Measurements from ENCODE around the gene BRD3OS.
A peak's percentile ranks its signal among the peaks of the same experiment; 100 is the strongest.

Gene BRD3OS

GRCh38 chr9:134024828-134025605 is at the start of gene BRD3OS:
TSS of gene BRD3OS (plus strand) at chr9:134025481. CDS start at chr9:134026748, 1,267 bp downstream.
- TF ChIP-seq SUZ12 (IDR thresholded peaks at IDR 0.05; ENCODE audit: extremely low read depth, insufficient read depth, insufficient read length) (no peak), YY1 (IDR thresholded peaks at IDR 0.05; ENCODE audit: insufficient read depth, insufficient read length) (no peak), ZNF274 (IDR thresholded peaks at IDR 0.05; ENCODE audit: low read depth, low read length) (no peak)
- Histone ChIP-seq H3K4me3 (ENCODE audit: insufficient read length, low read depth) (peak within 1 kb of the TSS; percentile 70), H3K27me3 (ENCODE audit: insufficient read depth, insufficient read length) (no peaks in the 10 kb centered on the region), H3K36me3 (ENCODE audit: insufficient read depth, insufficient read length, low read length) (peaks cover 38% of the 10 kb centered on the region), H3K4me1 (ENCODE audit: insufficient read depth, insufficient read length) (peaks cover 11% of the 10 kb centered on the region), H3K9ac (ENCODE audit: insufficient read length, low read depth) (peak within 1 kb of the TSS; percentile 79), H3K9me3 (ENCODE audit: insufficient read depth, low read length) (no peaks in the 10 kb centered on the region)
- DNase-seq (ENCODE audit: low read depth, low spot score) = peak; percentile 99

- H3K36me3 ChIP-seq (ENCODE audit: insufficient read depth, insufficient read length, low read length) = peaks cover 18% of the 10 kb centered on the region
- no peak overlapping the region for H3K9ac ChIP-seq (ENCODE audit: insufficient read length, low read depth)
- no peak overlapping the region for H3K4me3 ChIP-seq (ENCODE audit: insufficient read length, low read depth)
- H3K9me3 ChIP-seq (ENCODE audit: insufficient read depth, low read length) = no peaks in the 10 kb centered on the region
- TF ChIP-seq YY1 (IDR thresholded peaks at IDR 0.05; ENCODE audit: insufficient read depth, insufficient read length) (no peak), SUZ12 (IDR thresholded peaks at IDR 0.05; ENCODE audit: extremely low read depth, insufficient read depth, insufficient read length) (no peak), ZNF274 (IDR thresholded peaks at IDR 0.05; ENCODE audit: low read depth, low read length) (no peak)
- no peaks in the 10 kb centered on the region for H3K27me3 ChIP-seq (ENCODE audit: insufficient read depth, insufficient read length)
- DNase-seq (ENCODE audit: low read depth, low spot score) = no peak
- H3K4me1 ChIP-seq (ENCODE audit: insufficient read depth, insufficient read length) = peaks cover 61% of the 10 kb centered on the region
These were observed 49.8 kb upstream of the BRD3OS start for GRCh38 chr9:133975511-133975910.

GRCh38 chr9:133976191-133976861 is 49.0 kb upstream of the BRD3OS start:
- Histone ChIP-seq H3K4me1 (ENCODE audit: insufficient read depth, insufficient read length) (peaks cover 56% of the 10 kb centered on the region), H3K9ac (ENCODE audit: insufficient read length, low read depth) (no peak overlapping the region), H3K27me3 (ENCODE audit: insufficient read depth, insufficient read length) (no peaks in the 10 kb centered on the region), H3K9me3 (ENCODE audit: insufficient read depth, low read length) (no peaks in the 10 kb centered on the region), H3K36me3 (ENCODE audit: insufficient read depth, insufficient read length, low read length) (peaks cover 26% of the 10 kb centered on the region), H3K4me3 (ENCODE audit: insufficient read length, low read depth) (no peak overlapping the region)
- TF ChIP-seq YY1 (IDR thresholded peaks at IDR 0.05; ENCODE audit: insufficient read depth, insufficient read length) (no peak), SUZ12 (IDR thresholded peaks at IDR 0.05; ENCODE audit: extremely low read depth, insufficient read depth, insufficient read length) (no peak), ZNF274 (IDR thresholded peaks at IDR 0.05; ENCODE audit: low read depth, low read length) (no peak)
- no peak for DNase-seq (ENCODE audit: low read depth, low spot score)

GRCh38 chr9:133976887-133977286 is 48.4 kb upstream of the BRD3OS start:
- H3K27me3 ChIP-seq (ENCODE audit: insufficient read depth, insufficient read length) = no peaks in the 10 kb centered on the region
- no peak overlapping the region for H3K9ac ChIP-seq (ENCODE audit: insufficient read length, low read depth)
- peaks cover 29% of the 10 kb centered on the region for H3K36me3 ChIP-seq (ENCODE audit: insufficient read depth, insufficient read length, low read length)
- DNase-seq (ENCODE audit: low read depth, low spot score) = no peak
- peaks cover 51% of the 10 kb centered on the region for H3K4me1 ChIP-seq (ENCODE audit: insufficient read depth, insufficient read length)
- no peak overlapping the region for H3K4me3 ChIP-seq (ENCODE audit: insufficient read length, low read depth)
- TF ChIP-seq ZNF274 (IDR thresholded peaks at IDR 0.05; ENCODE audit: low read depth, low read length) (no peak), YY1 (IDR thresholded peaks at IDR 0.05; ENCODE audit: insufficient read depth, insufficient read length) (no peak), SUZ12 (IDR thresholded peaks at IDR 0.05; ENCODE audit: extremely low read depth, insufficient read depth, insufficient read length) (no peak)
- H3K9me3 ChIP-seq (ENCODE audit: insufficient read depth, low read length) = no peaks in the 10 kb centered on the region

GRCh38 chr9:133977421-133978201 is 47.7 kb upstream of the BRD3OS start:
- Histone ChIP-seq H3K9me3 (ENCODE audit: insufficient read depth, low read length) (no peaks in the 10 kb centered on the region), H3K4me1 (ENCODE audit: insufficient read depth, insufficient read length) (peaks cover 52% of the 10 kb centered on the region), H3K27me3 (ENCODE audit: insufficient read depth, insufficient read length) (no peaks in the 10 kb centered on the region), H3K36me3 (ENCODE audit: insufficient read depth, insufficient read length, low read length) (peaks cover 29% of the 10 kb centered on the region), H3K4me3 (ENCODE audit: insufficient read length, low read depth) (no peak overlapping the region), H3K9ac (ENCODE audit: insufficient read length, low read depth) (peak overlapping the region; percentile 36)
- no peak for DNase-seq (ENCODE audit: low read depth, low spot score)
- TF ChIP-seq SUZ12 (IDR thresholded peaks at IDR 0.05; ENCODE audit: extremely low read depth, insufficient read depth, insufficient read length) = no peak
- TF ChIP-seq ZNF274 (IDR thresholded peaks at IDR 0.05; ENCODE audit: low read depth, low read length) = no peak
- no peak for TF ChIP-seq YY1 (IDR thresholded peaks at IDR 0.05; ENCODE audit: insufficient read depth, insufficient read length)

- Histone ChIP-seq H3K9ac (ENCODE audit: insufficient read length, low read depth) (no peak overlapping the region), H3K4me1 (ENCODE audit: insufficient read depth, insufficient read length) (peaks cover 52% of the 10 kb centered on the region), H3K4me3 (ENCODE audit: insufficient read length, low read depth) (no peak overlapping the region), H3K36me3 (ENCODE audit: insufficient read depth, insufficient read length, low read length) (peaks cover 34% of the 10 kb centered on the region), H3K27me3 (ENCODE audit: insufficient read depth, insufficient read length) (no peaks in the 10 kb centered on the region), H3K9me3 (ENCODE audit: insufficient read depth, low read length) (no peaks in the 10 kb centered on the region)
- TF ChIP-seq YY1 (IDR thresholded peaks at IDR 0.05; ENCODE audit: insufficient read depth, insufficient read length) (no peak), SUZ12 (IDR thresholded peaks at IDR 0.05; ENCODE audit: extremely low read depth, insufficient read depth, insufficient read length) (no peak), ZNF274 (IDR thresholded peaks at IDR 0.05; ENCODE audit: low read depth, low read length) (no peak)
- no peak for DNase-seq (ENCODE audit: low read depth, low spot score)
These were observed 46.9 kb upstream of the BRD3OS start for GRCh38 chr9:133978226-133978898.

All from NT2/D1 (cell line).